NT2/D1 (cell line): Measurements from ENCODE around the gene TAAR8.

Experiments
- SUZ12 ChIP-seq: IDR thresholded peaks from 2 replicates; pipeline ENCODE4 v1.6.1; 2011; ENCODE audit not compliant: insufficient read length, insufficient read depth; ENCODE audit errors: extremely low read depth
- YY1 ChIP-seq: IDR thresholded peaks from 2 replicates; pipeline ENCODE4 v1.6.1; 2011; ENCODE audit not compliant: insufficient read length, insufficient read depth

GRCh38 chr6:132524646-132525045, 27.8 kb upstream of the TAAR8 start:
- TF ChIP-seq YY1 (no peak), SUZ12 (no peak)
